PC-9 (cell line): ENCODE measurements around the gene BMP4. TPM values are rescaled to one million over a fixed set of nuclear protein-coding genes. Genes with fewer than 3 reads are reported as not detected.
A peak's percentile ranks its signal among the peaks of the same experiment; 100 is the strongest.

Experiments used
- BruUV-seq: library from RNA; stranded (reverse); fragments of 400-500 nt; replicated peaks from 2 replicates; lab custom pipeline; 2021; lab: Mats Ljungman, UMichigan
- CTCF ChIA-PET: fragments of 300-600 bp; sonication (Branson Sonifier 250); formaldehyde crosslinking; loops from one replicate; lab custom pipeline; 2022; ENCODE audit warnings: antibody characterized with exemption; lab: Charles Lee
- POLR2A ChIA-PET: fragments of 300-600 bp; sonication (Branson Sonifier 250); formaldehyde crosslinking; loops from one replicate; lab custom pipeline; 2022; ENCODE audit warnings: antibody characterized with exemption; ENCODE audit not compliant: unreplicated experiment; lab: Charles Lee
- DNase-seq, 2 experiments: peaks; one replicate each; pipeline versions ENCODE4 v3.0.0 to v3.0.0-alpha.2; 2015 to 2022; ENCODE audit warnings: mixed read lengths in 1 of 2
- H2AFZ ChIP-seq: fragments of 200-600 bp; sonication (generic); 2 replicates; pipeline ENCODE4 v1.8.1; 2017; ENCODE audit warnings: antibody characterized with exemption
- H3F3A ChIP-seq: fragments of 200-600 bp; sonication (generic); 2 replicates; pipeline ENCODE4 v1.8.1; 2017; ENCODE audit warnings: antibody characterized with exemption, mild to moderate bottlenecking, low read depth; ENCODE audit not compliant: insufficient read depth
- H3K27ac ChIP-seq: fragments of 200-600 bp; sonication (generic); 2 replicates; pipeline ENCODE4 v1.6.1; 2016; ENCODE audit warnings: mixed run types
- H3K27me3 ChIP-seq: fragments of 200-600 bp; sonication (generic); 2 replicates; pipeline ENCODE4 v1.6.1; 2016; ENCODE audit warnings: low read depth, mixed run types; ENCODE audit not compliant: insufficient read depth
- H3K36me3 ChIP-seq: fragments of 200-600 bp; sonication (generic); 2 replicates; pipeline ENCODE4 v1.6.1; 2016; ENCODE audit warnings: low read depth, mixed run types
- H3K4me1 ChIP-seq: fragments of 200-600 bp; sonication (generic); replicated peaks from 2 replicates; pipeline ENCODE4 v1.6.1; 2016; ENCODE audit warnings: mixed run types; ENCODE audit not compliant: insufficient read depth
- H3K4me2 ChIP-seq: fragments of 200-600 bp; sonication (generic); 2 replicates; pipeline ENCODE4 v1.6.1; 2017; ENCODE audit warnings: mixed run types
- H3K4me3 ChIP-seq: fragments of 200-600 bp; sonication (generic); 2 replicates; pipeline ENCODE4 v1.6.1; 2016; ENCODE audit warnings: mixed run types
- H3K79me2 ChIP-seq: fragments of 200-600 bp; sonication (generic); 2 replicates; pipeline ENCODE4 v1.6.1; 2017; ENCODE audit warnings: low read depth, mixed run types
- H3K9me2 ChIP-seq: fragments of 200-600 bp; sonication (generic); 2 replicates; pipeline ENCODE4 v1.8.1; 2017; ENCODE audit warnings: mild to moderate bottlenecking; ENCODE audit not compliant: insufficient read depth
- H3K9me3 ChIP-seq: fragments of 200-600 bp; sonication (generic); 2 replicates; pipeline ENCODE4 v1.8.1; 2016; ENCODE audit warnings: low read depth; ENCODE audit not compliant: insufficient read depth
- H4K20me1 ChIP-seq: fragments of 200-600 bp; sonication (generic); 2 replicates; pipeline ENCODE4 v1.8.1; 2017; ENCODE audit not compliant: insufficient read depth
- EZH2 ChIP-seq: fragments of 200-600 bp; sonication (generic); IDR thresholded peaks from 2 replicates; pipeline ENCODE4 v1.8.0; 2017; ENCODE audit warnings: antibody characterized with exemption, low read depth
- intact Hi-C: fragments of 100-400 bp; cut with micrococcal nuclease; formaldehyde crosslinking; loops from one replicate; pipeline ENCODE4 v1.10.0; 2022; ENCODE audit not compliant: unreplicated experiment
- total RNA-seq: library from RNA; stranded (reverse); gene quantifications from 2 replicates; pipeline ENCODE4 v1.2.3, GENCODE V29; 2021
- TF ChIP-seq, protein P1 (sequence below): fragments of 200-600 bp; sonication (generic); conservative IDR thresholded peaks from 2 replicates; pipeline ENCODE4 v1.6.1; 2017; ENCODE audit warnings: mixed run types, antibody characterized with exemption, mild to moderate bottlenecking, moderate library complexity

Gene BMP4
- total RNA-seq, 1 experiment from 2014 or later = 63.5 TPM

DNA sequence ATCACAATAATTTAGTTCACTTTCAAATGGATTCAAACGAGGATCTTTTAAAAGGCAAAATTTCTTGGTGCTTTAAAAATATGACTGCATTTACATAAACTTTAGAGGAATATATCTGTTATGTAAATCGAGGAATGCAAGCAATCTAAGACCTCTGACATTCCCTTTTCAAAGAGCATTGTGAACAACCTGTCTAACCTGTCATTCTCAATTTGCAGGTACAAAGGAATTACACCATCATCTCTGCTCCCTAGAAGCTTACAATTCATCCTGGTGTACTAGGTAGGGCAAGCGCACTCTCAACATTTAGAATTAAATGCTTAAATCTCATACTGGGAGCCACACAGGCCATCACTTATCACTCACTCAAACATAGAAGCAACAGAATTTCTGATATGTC is 35.6 kb downstream of the BMP4 start:
- H3K27me3 ChIP-seq = no peaks in the 10 kb centered on the region
- peaks cover 32% of the 10 kb centered on the region for H3K4me1 ChIP-seq
- H3K27ac ChIP-seq = peak overlapping the region; percentile 37; the same call in 1 of the 2 replicates
- no peaks in the 10 kb centered on the region for H3K79me2 ChIP-seq
- H3K9me3 ChIP-seq = no peaks in the 10 kb centered on the region; the same call in 1 of the 2 replicates
- no peaks in the 10 kb centered on the region for H4K20me1 ChIP-seq
- no peak overlapping the region for H3K4me3 ChIP-seq
- ChIA-PET POLR2A (interaction anchor here (0.7 kb wide), 1 partner anchor 36 kb away, joined by 5 read pairs; no protein-coding TSS in a partner anchor), CTCF (interaction anchor here (0.6 to 0.7 kb wide), 2 partner anchors 206 to 254 kb away, joined by 3 to 5 read pairs; no protein-coding TSS in a partner anchor)
- H3K36me3 ChIP-seq = no peaks in the 10 kb centered on the region
- no peak for TF ChIP-seq EZH2
- TF ChIP-seq, protein P1, sequence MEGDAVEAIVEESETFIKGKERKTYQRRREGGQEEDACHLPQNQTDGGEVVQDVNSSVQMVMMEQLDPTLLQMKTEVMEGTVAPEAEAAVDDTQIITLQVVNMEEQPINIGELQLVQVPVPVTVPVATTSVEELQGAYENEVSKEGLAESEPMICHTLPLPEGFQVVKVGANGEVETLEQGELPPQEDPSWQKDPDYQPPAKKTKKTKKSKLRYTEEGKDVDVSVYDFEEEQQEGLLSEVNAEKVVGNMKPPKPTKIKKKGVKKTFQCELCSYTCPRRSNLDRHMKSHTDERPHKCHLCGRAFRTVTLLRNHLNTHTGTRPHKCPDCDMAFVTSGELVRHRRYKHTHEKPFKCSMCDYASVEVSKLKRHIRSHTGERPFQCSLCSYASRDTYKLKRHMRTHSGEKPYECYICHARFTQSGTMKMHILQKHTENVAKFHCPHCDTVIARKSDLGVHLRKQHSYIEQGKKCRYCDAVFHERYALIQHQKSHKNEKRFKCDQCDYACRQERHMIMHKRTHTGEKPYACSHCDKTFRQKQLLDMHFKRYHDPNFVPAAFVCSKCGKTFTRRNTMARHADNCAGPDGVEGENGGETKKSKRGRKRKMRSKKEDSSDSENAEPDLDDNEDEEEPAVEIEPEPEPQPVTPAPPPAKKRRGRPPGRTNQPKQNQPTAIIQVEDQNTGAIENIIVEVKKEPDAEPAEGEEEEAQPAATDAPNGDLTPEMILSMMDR = no peak
- peak overlapping the region; percentile 42 for H3K4me2 ChIP-seq
- no peak overlapping the region for H2AFZ ChIP-seq
- no peaks in the 10 kb centered on the region for H3K9me2 ChIP-seq
- no TSS peak for BruUV-seq
- peaks cover 21% of the 10 kb centered on the region; the same call in 1 of the 2 replicates for H3F3A ChIP-seq
- intact Hi-C loops = loop anchor here (10.0 kb wide), 1 partner anchor 206 kb away; no protein-coding TSS in a partner anchor
- DNase-seq = peak in 1 of 2 experiments; percentile 86

GRCh38 chr14:53916239-53916638 is 40.4 kb downstream of the BMP4 start:
- no peak overlapping the region for H3K4me3 ChIP-seq
- TF ChIP-seq, protein P1 = no peak
- no peak for TF ChIP-seq EZH2
- CTCF ChIA-PET = no interaction called here
- H3K27me3 ChIP-seq = no peaks in the 10 kb centered on the region
- POLR2A ChIA-PET = no interaction called here
- H3K4me2 ChIP-seq = no peak overlapping the region
- no peaks in the 10 kb centered on the region for H3K79me2 ChIP-seq
- no peak for DNase-seq
- intact Hi-C loops = no loop called here
- no peaks in the 10 kb centered on the region for H3K9me3 ChIP-seq
- H2AFZ ChIP-seq = no peak overlapping the region
- H3K9me2 ChIP-seq = no peaks in the 10 kb centered on the region
- peaks cover 2% of the 10 kb centered on the region; the same call in 1 of the 2 replicates for H3F3A ChIP-seq
- no peak overlapping the region for H3K27ac ChIP-seq
- H3K36me3 ChIP-seq = no peaks in the 10 kb centered on the region
- BruUV-seq = no TSS peak
- H4K20me1 ChIP-seq = no peaks in the 10 kb centered on the region
- peaks cover 12% of the 10 kb centered on the region for H3K4me1 ChIP-seq

DNA sequence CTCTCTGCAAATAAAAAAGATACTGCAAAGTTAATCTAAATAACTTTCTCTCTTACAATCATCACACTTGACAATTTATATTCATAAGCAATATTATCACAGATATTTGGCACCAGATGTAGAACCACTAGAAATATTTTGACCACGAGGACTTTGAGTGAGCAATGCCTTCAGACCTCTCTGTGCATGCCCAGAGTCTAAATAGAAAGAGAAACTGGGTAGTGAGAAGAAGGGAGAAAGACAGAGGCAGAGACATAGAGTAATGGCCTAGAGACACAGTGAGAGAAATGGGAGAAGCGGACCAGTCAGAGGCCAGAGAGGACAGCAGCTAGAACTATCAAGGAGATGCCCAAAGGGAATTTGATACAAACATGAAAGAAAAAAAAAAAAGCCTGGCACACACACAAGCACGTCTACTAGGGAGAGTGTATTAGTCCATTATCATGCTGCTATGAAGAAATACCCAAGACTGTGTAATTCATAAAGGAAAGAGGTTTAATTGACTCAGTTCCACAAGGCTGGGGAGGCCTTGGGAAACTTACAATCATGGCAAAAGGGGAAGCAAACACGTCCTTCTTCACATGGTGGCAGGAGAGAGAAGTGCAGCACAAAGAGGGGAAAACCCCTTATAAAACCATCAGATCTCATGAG is 41.1 kb downstream of the BMP4 start:
- ChIA-PET CTCF (no interaction called here), POLR2A (no interaction called here)
- Histone ChIP-seq H3K36me3 (no peaks in the 10 kb centered on the region), H3K4me1 (peaks cover 5% of the 10 kb centered on the region), H3K9me2 (no peaks in the 10 kb centered on the region), H2AFZ (no peak overlapping the region), H3K79me2 (no peaks in the 10 kb centered on the region), H3K9me3 (no peaks in the 10 kb centered on the region), H3F3A (no peaks in the 10 kb centered on the region), H4K20me1 (no peaks in the 10 kb centered on the region), H3K4me2 (no peak overlapping the region), H3K27ac (no peak overlapping the region), H3K27me3 (no peaks in the 10 kb centered on the region), H3K4me3 (no peak overlapping the region)
- no peak for TF ChIP-seq EZH2
- TF ChIP-seq, protein P1 = no peak
- no TSS peak for BruUV-seq
- DNase-seq = no peak
- intact Hi-C loops = no loop called here
